Adrenal gland (tissue), 12 donors: ENCODE results near the gene RPRD1B. TPM values are rescaled to one million over a fixed set of nuclear protein-coding genes. Genes with fewer than 3 reads are reported as not detected.
A peak's percentile ranks its signal among the peaks of the same experiment; 100 is the strongest.

Experiments
- DNase-seq, 7 donors: peaks; one replicate each; pipeline ENCODE4 v3.0.0-alpha.2; 2019 to 2020
- H3K27ac ChIP-seq, 5 donors: fragments of 200-600 bp; sonication (generic) in 4 of 5; 1 replicate in 3 of 5; 2 replicates in 2 of 5; pipeline versions ENCODE4 v1.5.1 to v1.8.0; 2016 to 2020; ENCODE audit warnings: mild to moderate bottlenecking in 1 of 5
- H3K27me3 ChIP-seq: fragments of 200-600 bp; 2 replicates; pipeline ENCODE4 v1.8.0; 2021
- H3K36me3 ChIP-seq, 2 donors: fragments of 200-600 bp; replicated peaks in 1 of 2; 1 replicate in 1 of 2; 2 replicates in 1 of 2; pipeline versions ENCODE4 v1.5.1 to v1.8.0; 2018 to 2022
- H3K4me1 ChIP-seq, 2 donors: fragments of 200-600 bp; replicated peaks in 1 of 2; 1 replicate in 1 of 2; 2 replicates in 1 of 2; pipeline versions ENCODE4 v1.5.1 to v1.8.0; 2018 to 2021
- H3K4me3 ChIP-seq, 4 donors: fragments of 200-600 bp; sonication (generic) in 3 of 4; one replicate each; pipeline ENCODE4 v1.5.1; 2016 to 2018
- H3K9me3 ChIP-seq, 3 donors: fragments of 200-600 bp; sonication (generic) in 1 of 3; replicated peaks in 1 of 3; 1 replicate in 2 of 3; 2 replicates in 1 of 3; pipeline versions ENCODE4 v1.5.1 to v1.8.0; 2016 to 2021
- CTCF ChIP-seq, 6 experiments: fragments of 450-650 bp in 4 of 6; fragments of 200-600 bp in 2 of 6; sonication (generic) in 1 of 6; IDR thresholded peaks; 1 replicate in 5 of 6; 2 replicates in 1 of 6; pipeline versions ENCODE4 v1.5.1 to v1.8.0; 2016 to 2021; ENCODE audit warnings: antibody characterized with exemption in 6 of 6, mild to moderate bottlenecking in 2 of 6, moderate library complexity in 1 of 6
- POLR2A ChIP-seq, 2 donors: fragments of 450-650 bp; IDR thresholded peaks; one replicate each; pipeline ENCODE4 v1.6.1; 2017; ENCODE audit warnings: antibody characterized with exemption in 2 of 2, mild to moderate bottlenecking in 2 of 2, moderate library complexity in 1 of 2
- WGBS, 4 donors: extraction: QIAGEN DNeasy Blood & Tissue Kit in 2 of 4; methylation state at CpG; one replicate each; pipeline versions ENCODE4 v1.1.5 to v1.1.7; 2013 to 2017; 5-methylcytosine and 5-hydroxymethylcytosine counted together
- intact Hi-C, 2 donors: fragments of 100-400 bp; cut with DNase I; formaldehyde crosslinking; loops; one replicate each; pipeline versions ENCODE4 v1.14.1 to v1.15.0; 2022 to 2023
- polyA plus RNA-seq, 3 donors: library from polyadenylated mRNA; stranded (reverse); fragments of 200-250 nt in 2 of 3; fragments of 350-450 nt in 1 of 3; fragmentation: Illumina TruSeq in 1 of 3; extraction: RNeasy Lipid Tissue Mini Kit (QIAGEN cat#74804) in 1 of 3; gene quantifications; one replicate each; pipeline ENCODE4 v1.2.3, GENCODE V29; 2013 to 2014
- total RNA-seq, 9 donors: library from RNA; depleted of rRNA in 4 of 9; stranded (reverse); fragments of >200 nt in 4 of 9; fragments of 120-200 nt in 1 of 9; fragmentation: NEBNext Ultra II Directional in 1 of 9; extraction: Animal tissue kit (Norgen Biotek cat#: 25700) in 1 of 9; gene quantifications; one replicate each; pipeline versions ENCODE4 v1.1.0 to v1.2.4, GENCODE V29; 2013 to 2023
- donor health status: healthy with polysubstance abuse.
- donor health status: Bipolar disorder and iron deficiency.
- donor health status: DM: yes; HTN: yes; CAD: no.
- donor health status: DM: no; HTN: no; CAD: no.
- donor health status: DM: no; HTN: no; CAD: no.
- donor health status: DM: yes; HTN: yes; CAD: no.

Gene RPRD1B
- total and polyA plus RNA-seq, 12 donors = 5.9 to 36.4 (median 27.1) TPM

GRCh38 chr20:38079353-38079752 lies 45.8 kb downstream of the RPRD1B start:
- H3K4me3 ChIP-seq = no peak overlapping the region
- TF ChIP-seq CTCF (IDR thresholded peaks at IDR 0.05) = no peak
- no peak for TF ChIP-seq POLR2A (IDR thresholded peaks at IDR 0.05)
- no peaks in the 10 kb centered on the region for H3K9me3 ChIP-seq
- peaks cover 0 to 8% of the 10 kb centered on the region in 2 donors for H3K36me3 ChIP-seq
- H3K4me1 ChIP-seq = peaks cover 0 to 24% of the 10 kb centered on the region in 2 donors
- no peaks in the 10 kb centered on the region for H3K27me3 ChIP-seq
- intact Hi-C loops = loop anchor here in 1 of 2 donors (5.0 kb wide), 1 partner anchor 78 kb away; no protein-coding TSS in a partner anchor
- DNase-seq = no peak
- no peak overlapping the region for H3K27ac ChIP-seq
- WGBS, 4 donors = 98 to 99% (median 98%) methylated on average over 3 of the region's 3 CpGs

- H3K27ac ChIP-seq = no peak overlapping the region
- TF ChIP-seq CTCF (IDR thresholded peaks at IDR 0.05) = no peak
- WGBS, 4 donors = 82 to 93% (median 92%) methylated on average over 3 of the region's 3 CpGs
- peaks cover 0 to 7% of the 10 kb centered on the region in 2 donors for H3K4me1 ChIP-seq
- DNase-seq = no peak
- H3K9me3 ChIP-seq = no peaks in the 10 kb centered on the region
- H3K27me3 ChIP-seq = no peaks in the 10 kb centered on the region
- intact Hi-C loops = no loop called here
- no peak overlapping the region for H3K4me3 ChIP-seq
- peaks cover 0 to 22% of the 10 kb centered on the region in 2 donors for H3K36me3 ChIP-seq
Observed at GRCh38 chr20:38081575-38081974, 48.0 kb downstream of the RPRD1B start.

- H3K4me3 ChIP-seq = no peak overlapping the region
- no peak overlapping the region for H3K27ac ChIP-seq
- peaks cover 0 to 18% of the 10 kb centered on the region in 2 donors for H3K36me3 ChIP-seq
- no peak for DNase-seq
- intact Hi-C loops = no loop called here
- H3K4me1 ChIP-seq = peaks cover 0 to 7% of the 10 kb centered on the region in 2 donors
- no peaks in the 10 kb centered on the region for H3K27me3 ChIP-seq
- no peaks in the 10 kb centered on the region for H3K9me3 ChIP-seq
- TF ChIP-seq POLR2A (IDR thresholded peaks at IDR 0.05) = no peak
- no peak for TF ChIP-seq CTCF (IDR thresholded peaks at IDR 0.05)
Observed at GRCh38 chr20:38082894-38083293, 49.3 kb downstream of the RPRD1B start.

GRCh38 chr20:38083338-38084048 lies 49.9 kb downstream of the RPRD1B start:
- H3K9me3 ChIP-seq = no peaks in the 10 kb centered on the region
- peak overlapping the region in 1 of 5 donors; percentile 53 for H3K27ac ChIP-seq
- peaks cover 0 to 23% of the 10 kb centered on the region in 2 donors for H3K36me3 ChIP-seq
- TF ChIP-seq CTCF (IDR thresholded peaks at IDR 0.05) = no peak
- TF ChIP-seq POLR2A (IDR thresholded peaks at IDR 0.05) = no peak
- H3K4me1 ChIP-seq = peaks cover 0 to 7% of the 10 kb centered on the region in 2 donors
- intact Hi-C loops = no loop called here
- H3K4me3 ChIP-seq = no peak overlapping the region
- 78 to 85% (median 79%) methylated on average over 12 of the region's 12 CpGs for WGBS, 4 donors
- peak in 3 of 7 donors; percentile 20 to 67 (median 29) for DNase-seq
- no peaks in the 10 kb centered on the region for H3K27me3 ChIP-seq
